Mucosa of gallbladder (tissue), 1 donor: ENCODE measurements around the gene E2F8. TPM values are rescaled to one million over a fixed set of nuclear protein-coding genes. Genes with fewer than 3 reads are reported as not detected.
"Not testable (repeated sequence)": the region's sequence is repeated elsewhere in the genome, so short reads cannot be mapped to it uniquely, and the experiment has no call there.

Experiments
- DNase-seq: peaks from one replicate; pipeline ENCODE4 v3.0.0-alpha.2; 2020; ENCODE audit warnings: low spot score
- total RNA-seq: library from RNA; stranded (reverse); gene quantifications from one replicate; pipeline ENCODE4 v1.2.1, GENCODE V29; 2021
- donor health status: DM: no; HTN: no; CAD: no.

The E2F8 gene
- 0.32 TPM for total RNA-seq

GRCh38 chr11:19240420-19241259 lies at the start of gene E2F8:
E2F8 (minus strand) TSS chr11:19240945; CDS start chr11:19240121, 824 bp downstream.
- DNase-seq, result peak; percentile 94

- DNase-seq, result no peak
These were observed 49.6 kb upstream of the E2F8 start for GRCh38 chr11:19290356-19290755.

- DNase-seq, result no peak
These were observed 47.5 kb upstream of the E2F8 start for GRCh38 chr11:19288256-19288655.

- DNase-seq, result no peak
These were observed 45.7 kb upstream of the E2F8 start for GRCh38 chr11:19286411-19286810.

- DNase-seq, result no peak
These were observed 44.1 kb upstream of the E2F8 start for GRCh38 chr11:19284881-19285280.

GRCh38 chr11:19283991-19284390 lies 43.2 kb upstream of the E2F8 start:
- DNase-seq, result no peak

GRCh38 chr11:19281555-19281954 lies 40.8 kb upstream of the E2F8 start:
- DNase-seq, result no peak

GRCh38 chr11:19281041-19281440 lies 40.3 kb upstream of the E2F8 start:
- no peak for DNase-seq

GRCh38 chr11:19279451-19279850 lies 38.7 kb upstream of the E2F8 start:
- no peak for DNase-seq

- no peak for DNase-seq
These were observed 36.4 kb upstream of the E2F8 start for GRCh38 chr11:19276859-19277808.

- no peak for DNase-seq
These were observed 34.8 kb upstream of the E2F8 start for GRCh38 chr11:19275496-19275895.

GRCh38 chr11:19273219-19273618 lies 32.5 kb upstream of the E2F8 start:
- DNase-seq, result not testable (repeated sequence)

- DNase-seq, result no peak
These were observed 28.2 kb upstream of the E2F8 start for GRCh38 chr11:19268909-19269308.

GRCh38 chr11:19267567-19267966 lies 26.8 kb upstream of the E2F8 start:
- DNase-seq, result no peak

GRCh38 chr11:19263333-19263732 lies 22.6 kb upstream of the E2F8 start:
- DNase-seq, result no peak

- peak; percentile 66 for DNase-seq
These were observed 19.0 kb upstream of the E2F8 start for GRCh38 chr11:19259487-19260345.

GRCh38 chr11:19258641-19259230 lies 18.0 kb upstream of the E2F8 start:
- no peak for DNase-seq

- not testable (repeated sequence) for DNase-seq
These were observed 13.7 kb upstream of the E2F8 start for GRCh38 chr11:19254441-19254840.

GRCh38 chr11:19253817-19254216 lies 13.1 kb upstream of the E2F8 start:
- no peak for DNase-seq

GRCh38 chr11:19253153-19253745 lies 12.5 kb upstream of the E2F8 start:
- no peak for DNase-seq
